Fibroblast of lung (primary cell): Measurements from ENCODE around the gene TUBD1.
A peak's percentile ranks its signal among the peaks of the same experiment; 100 is the strongest.

Experiments used
- CTCF ChIP-seq, 2 donors: IDR thresholded peaks in 1 of 2; conservative IDR thresholded peaks in 1 of 2; 1 replicate in 1 of 2; 2 replicates in 1 of 2; pipeline ENCODE4 v1.5.1; 2011 to 2012; ENCODE audit warnings: low read length in 2 of 2, control low read depth in 1 of 2, inconsistent platforms in 1 of 2, low read depth in 1 of 2, mild to moderate bottlenecking in 1 of 2
- EZH2 ChIP-seq: IDR thresholded peaks from 2 replicates; pipeline ENCODE4 v1.5.1; 2012; ENCODE audit warnings: low read length, control low read depth, mild to moderate bottlenecking; ENCODE audit errors: missing control alignments

- TF ChIP-seq CTCF (conservative IDR thresholded peaks at IDR 0.05 in 1 of 2, IDR thresholded peaks at IDR 0.05 in 1 of 2; ENCODE audit: low read depth in 1 of 2, low read length in 2 of 2) (peak; percentile 41 to 59), EZH2 (no peak)
These were observed 33.2 kb downstream of the TUBD1 start for GRCh38 chr17:59859444-59860025.
